GM21825 (cell line): ENCODE data around the gene NKD1.
"Not testable (repeated sequence)": the region's sequence is repeated elsewhere in the genome, so short reads cannot be mapped to it uniquely, and the experiment has no call there.

Source experiments
- ATAC-seq: cut with Tn5 transposase; IDR thresholded peaks from one replicate; pipeline ENCODE4 v1.9.1; 2021; ENCODE audit warnings: mild to moderate bottlenecking, moderate library complexity; ENCODE audit not compliant: unreplicated experiment

The NKD1 gene

DNA sequence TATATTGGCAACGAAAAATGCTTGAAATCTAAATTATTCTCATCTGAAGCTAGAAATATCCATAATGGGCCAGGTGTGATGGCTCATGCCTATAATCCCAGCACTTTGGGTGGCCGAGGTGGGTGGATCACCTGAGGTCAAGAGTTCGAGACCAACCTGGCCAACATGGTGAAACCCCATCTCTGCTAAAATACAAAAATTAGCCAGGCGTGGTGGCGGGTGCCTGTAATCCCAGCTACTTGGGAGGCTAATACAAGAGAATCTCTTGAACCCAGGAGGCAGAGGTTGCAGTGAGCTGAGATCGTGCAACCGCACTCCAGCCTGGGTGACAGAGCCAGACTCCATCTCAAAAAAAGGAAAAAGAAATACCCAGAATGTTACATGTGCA is 11.9 kb upstream of the NKD1 start:
- not testable (repeated sequence) for ATAC-seq

DNA sequence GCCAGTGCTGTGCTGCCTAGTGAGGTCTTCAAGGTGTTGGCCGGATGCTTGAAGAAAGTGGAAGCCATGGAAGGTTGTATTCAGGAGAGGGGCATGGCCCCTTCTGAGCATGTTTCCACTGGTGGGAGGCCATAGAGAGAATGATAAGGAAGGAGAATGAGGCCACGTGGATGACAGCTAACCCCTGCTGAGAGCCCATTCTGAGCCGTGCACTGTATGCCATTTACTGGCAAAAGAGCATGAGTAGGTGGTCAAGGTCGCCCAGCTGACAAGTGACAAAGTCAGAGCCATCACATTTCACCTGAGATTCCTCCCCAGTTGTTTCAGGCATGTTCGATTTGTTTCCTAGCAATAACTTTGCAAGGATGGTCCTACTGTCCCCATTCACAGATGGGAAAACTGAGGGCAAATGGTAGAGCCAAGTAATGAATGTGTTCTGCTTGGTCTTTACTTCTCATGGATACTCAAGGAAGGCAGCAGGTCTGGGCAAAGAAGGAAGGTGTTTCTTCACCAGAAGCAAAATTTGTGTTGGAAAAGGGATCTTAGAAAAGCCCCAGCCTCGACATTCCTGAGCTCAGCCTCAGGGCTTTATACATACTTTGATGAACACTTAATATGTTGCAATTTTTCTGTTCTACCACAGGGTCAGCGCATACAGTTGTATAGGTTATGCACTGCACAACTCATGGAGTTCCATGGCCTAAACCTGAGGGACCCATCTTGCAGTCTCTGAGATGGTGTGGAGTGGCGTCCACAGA is 10.5 kb upstream of the NKD1 start:
- ATAC-seq, result no peak

DNA sequence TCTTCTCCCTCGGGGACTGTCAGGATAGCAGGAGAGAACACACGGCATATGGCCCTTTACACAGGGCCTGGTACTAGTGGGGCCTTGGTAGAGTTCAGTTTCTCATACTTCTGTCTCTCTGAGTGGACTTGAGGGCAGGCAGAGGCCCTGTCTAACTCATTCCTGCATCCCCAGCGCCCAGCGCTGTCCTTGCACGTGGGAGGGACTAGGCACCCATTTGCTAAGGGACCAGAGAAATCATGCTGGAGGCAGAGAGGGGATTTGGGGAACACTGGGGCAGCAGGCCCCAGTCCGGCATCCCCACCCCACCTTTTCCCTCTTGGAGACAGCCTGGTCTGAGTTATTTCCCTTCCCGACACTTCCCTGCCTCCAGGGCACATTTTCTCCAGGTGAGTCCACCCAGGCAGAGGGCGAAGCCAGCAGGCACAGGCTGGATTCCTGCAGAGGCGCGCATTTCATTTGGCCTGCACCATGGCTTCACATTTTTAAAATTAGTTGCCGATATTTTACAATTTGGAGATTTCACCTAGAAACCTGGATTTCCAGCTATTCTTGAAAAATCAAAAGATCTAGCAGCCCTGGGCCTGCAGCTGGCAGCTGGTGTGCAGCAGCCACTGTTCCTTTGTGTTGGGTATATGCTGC is 9.7 kb upstream of the NKD1 start:
- ATAC-seq, result no peak

DNA sequence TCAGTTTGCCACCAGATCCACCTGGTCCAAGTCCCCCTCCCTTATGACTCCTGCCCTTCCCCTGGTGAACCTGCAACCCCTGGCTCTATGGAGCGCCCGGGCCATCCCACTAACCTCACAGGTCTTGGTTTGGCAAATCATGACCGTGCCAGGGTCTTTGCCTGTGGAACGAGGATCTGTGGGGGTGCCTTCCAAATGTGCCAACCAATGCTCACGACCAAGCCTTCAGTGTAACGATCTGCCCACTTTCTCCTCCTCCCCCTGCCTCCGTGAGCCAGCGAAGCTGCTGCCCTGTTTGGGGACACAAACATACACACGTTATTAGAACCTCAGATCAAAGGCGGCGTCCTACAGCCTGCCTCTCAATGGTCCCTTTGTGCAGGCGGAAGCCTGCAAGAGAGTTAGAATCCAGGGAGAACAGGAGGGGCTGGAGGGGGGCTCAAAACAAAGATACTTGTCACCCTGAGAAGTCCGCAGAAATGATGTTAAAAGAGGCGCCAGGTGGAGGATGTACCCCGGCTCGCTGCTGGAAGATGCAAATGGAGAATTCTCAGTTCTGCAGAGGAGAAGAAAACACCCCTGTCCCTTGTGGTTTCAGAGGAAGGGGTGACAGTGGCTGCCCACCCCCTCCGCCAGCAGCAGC is 9.0 kb upstream of the NKD1 start:
- ATAC-seq, result no peak

DNA sequence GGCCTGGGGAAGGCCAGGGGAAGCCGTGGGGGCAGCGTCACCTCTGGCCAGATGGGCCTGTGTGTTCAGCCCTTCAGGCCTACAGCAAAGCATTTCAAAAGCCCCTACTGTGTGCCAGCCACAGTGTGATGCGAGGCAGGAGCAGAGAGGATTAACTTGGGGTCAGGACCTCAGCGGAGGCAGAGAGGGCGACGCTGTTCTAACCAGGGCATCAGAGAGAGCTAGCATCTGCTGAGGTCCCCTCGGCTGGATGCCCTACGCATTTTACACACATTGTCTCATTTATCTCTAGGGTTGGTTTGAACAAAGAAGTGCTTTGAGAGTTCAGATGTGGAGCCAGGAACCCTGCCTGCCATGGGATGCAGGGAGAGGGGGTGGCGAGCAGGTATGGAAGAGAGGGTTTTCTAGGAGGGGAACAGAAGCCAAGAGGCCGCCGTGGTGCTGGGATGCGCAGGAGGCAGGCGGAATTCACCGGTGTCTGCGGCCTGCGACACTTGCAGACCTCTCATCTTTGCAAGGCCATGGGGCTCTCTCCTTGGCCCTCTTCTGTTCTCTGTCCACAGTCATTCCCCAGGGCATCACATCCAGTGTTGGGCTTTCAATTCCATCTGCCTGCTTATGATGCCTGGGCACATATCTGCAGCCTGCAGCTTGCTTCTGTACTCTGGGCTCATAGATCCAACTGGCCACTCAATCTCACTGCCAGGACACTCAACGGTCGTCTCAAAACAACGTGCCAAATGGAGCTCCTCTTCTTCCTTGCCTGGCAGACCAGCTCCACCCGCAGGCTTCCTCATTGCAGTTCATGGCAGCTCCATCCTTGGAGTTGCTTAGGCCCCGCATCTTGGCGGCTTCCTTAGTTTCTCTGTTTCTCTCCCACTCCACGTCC is 8.1 kb upstream of the NKD1 start:
- ATAC-seq, result no peak

DNA sequence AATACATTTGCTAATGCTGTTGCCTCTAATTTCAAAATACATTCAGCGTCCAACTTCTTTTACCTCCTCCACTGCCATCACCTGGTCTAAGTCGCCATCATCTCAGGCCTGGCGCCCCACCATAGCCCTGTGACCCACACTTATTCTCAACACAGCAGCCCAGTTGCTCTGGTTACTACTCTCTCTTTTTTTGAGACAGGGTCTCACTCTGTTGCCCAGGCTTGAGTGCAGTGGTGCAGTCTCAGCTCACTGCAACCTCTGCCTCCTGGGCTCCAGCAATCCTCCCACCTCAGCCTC is 7.5 kb upstream of the NKD1 start:
- ATAC-seq, result no peak

DNA sequence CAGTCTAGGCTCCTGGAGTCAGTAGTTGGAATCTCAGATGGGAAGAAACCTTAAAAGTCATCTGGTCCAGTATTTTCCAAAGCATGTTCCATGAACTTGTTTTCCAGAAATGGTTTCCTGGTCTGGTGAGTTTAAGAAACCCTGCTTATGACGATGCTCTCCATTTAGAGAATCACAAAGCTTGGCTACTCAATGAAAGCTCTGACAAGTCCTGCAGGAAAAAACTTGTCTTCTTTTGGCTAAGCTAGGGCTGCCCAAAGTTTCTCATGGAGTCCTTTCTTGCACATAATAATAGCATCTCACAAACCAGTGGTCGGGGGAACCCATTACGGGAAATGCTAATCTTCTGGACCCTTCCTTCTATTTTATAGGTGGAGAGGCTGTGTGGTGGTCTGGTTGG is 5.5 kb upstream of the NKD1 start:
- ATAC-seq, result no peak

DNA sequence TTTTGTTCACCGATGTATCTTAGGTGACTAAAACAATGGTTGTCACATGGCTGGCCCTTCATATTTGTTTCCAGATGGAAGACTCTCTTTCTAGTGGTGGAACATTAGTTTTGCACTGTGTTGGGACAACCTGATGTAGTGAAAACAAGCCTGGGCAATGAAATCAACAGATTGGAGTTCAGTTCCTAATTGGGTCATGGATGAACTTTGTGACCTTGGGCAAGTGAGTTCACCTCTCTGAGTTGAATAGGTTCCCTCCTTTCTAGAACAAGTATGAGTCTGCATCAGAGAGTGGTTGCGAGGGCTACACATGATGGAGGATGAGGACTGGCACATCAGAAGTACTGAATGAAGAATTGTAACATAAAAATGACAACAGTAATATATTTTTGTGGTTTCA is 2.1 kb upstream of the NKD1 start:
- no peak for ATAC-seq

DNA sequence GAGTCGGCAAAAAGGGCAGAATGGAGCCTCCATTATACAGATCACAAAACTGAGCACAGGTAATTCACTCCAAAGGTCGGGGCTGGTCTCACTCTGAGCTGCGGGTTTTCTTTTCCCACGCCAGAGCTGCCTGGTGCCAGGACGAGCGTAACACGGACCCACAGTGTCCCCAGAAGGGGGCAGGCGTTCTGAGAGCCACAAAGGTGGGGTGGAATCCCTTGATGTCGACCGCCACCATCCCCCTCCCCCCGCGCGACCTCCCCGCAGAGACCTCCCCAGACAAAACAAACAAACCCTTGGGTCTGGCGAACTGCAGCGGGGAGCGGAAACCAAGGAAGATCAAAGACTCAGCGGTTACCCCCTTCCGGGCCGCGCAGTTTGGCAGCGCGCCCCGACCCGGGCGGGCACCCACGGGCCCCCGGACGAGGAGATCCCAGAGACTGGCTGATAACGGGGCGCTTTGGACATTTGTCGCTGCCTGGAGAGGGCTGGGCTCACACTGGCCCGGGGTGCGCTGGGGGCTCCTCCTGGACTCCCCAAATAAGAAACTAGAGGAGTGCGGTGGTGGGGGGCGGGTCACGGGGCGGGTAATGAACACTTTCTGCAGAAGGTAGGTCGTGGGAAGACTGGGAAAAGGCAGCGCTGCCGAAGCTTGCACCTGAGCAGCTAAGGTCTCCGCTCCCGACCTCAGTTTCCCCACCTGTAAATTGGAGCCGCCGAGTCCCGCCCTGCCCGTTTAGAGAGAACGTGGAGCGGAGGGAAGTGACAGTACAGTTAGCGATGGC is 664 bp upstream of the NKD1 start:
- ATAC-seq, result peak; percentile 41

DNA sequence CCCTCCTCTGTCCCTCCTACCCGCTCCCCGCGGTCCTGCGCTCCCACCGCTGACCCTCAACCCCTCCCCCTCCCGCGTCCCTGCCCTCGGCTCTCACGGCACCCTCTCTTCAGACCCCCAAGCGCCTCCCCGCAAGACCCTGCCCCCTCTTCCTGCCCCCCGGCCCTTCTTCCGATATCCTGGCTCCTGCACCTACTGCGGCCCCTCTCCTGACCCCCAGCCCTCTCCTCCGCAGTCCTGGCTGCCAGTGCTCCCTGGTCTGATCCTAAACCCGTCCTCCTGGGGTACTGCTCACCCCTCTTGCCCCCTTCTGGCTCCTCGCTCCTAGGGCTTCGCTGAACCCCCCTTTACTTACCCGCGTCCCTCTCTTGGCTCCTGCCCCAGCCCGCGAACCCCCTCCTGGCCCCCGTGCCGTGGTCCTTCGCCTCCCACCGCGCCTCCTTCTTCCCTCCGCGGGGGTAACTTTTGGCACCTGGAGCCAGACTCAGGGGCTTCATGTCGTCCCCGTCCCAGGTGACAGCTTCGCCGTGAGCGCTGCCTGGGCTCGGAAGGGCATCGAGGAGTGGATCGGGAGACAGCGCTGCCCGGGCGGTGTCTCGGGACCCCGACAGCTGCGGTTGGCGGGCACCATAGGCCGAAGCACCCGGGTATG is 839 bp downstream of the NKD1 start:
- ATAC-seq, result no peak

DNA sequence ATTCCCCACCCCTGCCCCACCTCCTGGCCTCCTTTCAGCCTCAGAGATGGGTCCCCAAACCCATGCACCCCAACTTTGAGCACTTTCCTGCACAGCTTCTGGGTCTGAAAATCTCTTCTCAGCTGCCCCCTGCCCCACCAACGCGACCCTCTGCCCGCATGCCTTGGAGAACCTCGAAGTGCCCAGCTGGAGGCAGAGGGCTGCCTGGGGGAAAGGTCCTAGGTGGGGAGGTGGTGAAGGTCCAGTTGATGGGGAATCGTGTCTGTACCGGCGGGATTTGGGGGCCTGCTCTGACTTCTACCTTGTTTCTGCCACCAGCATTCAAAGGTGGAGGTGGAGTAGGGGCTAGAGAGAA is 1.3 kb downstream of the NKD1 start:
- no peak for ATAC-seq

DNA sequence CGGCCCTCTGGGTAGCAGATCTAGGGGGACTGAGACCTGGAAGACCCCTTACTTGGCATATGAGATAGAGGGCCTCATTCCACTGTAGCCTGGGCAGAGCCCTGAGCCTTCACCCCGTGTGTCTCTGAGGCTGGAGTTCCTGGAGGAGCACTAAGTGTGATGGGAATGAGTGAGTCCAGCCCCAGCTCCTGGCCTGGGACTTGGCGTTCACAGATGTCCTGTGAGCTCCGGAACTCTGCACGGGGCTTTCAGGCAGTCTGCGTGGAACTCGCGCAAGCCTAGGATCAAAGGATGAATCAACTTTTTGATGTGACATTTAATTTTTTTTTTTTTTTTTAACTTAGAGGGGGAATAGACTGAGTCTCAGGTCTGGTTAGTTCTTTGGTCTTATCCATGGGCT is 1.8 kb downstream of the NKD1 start:
- no peak for ATAC-seq

DNA sequence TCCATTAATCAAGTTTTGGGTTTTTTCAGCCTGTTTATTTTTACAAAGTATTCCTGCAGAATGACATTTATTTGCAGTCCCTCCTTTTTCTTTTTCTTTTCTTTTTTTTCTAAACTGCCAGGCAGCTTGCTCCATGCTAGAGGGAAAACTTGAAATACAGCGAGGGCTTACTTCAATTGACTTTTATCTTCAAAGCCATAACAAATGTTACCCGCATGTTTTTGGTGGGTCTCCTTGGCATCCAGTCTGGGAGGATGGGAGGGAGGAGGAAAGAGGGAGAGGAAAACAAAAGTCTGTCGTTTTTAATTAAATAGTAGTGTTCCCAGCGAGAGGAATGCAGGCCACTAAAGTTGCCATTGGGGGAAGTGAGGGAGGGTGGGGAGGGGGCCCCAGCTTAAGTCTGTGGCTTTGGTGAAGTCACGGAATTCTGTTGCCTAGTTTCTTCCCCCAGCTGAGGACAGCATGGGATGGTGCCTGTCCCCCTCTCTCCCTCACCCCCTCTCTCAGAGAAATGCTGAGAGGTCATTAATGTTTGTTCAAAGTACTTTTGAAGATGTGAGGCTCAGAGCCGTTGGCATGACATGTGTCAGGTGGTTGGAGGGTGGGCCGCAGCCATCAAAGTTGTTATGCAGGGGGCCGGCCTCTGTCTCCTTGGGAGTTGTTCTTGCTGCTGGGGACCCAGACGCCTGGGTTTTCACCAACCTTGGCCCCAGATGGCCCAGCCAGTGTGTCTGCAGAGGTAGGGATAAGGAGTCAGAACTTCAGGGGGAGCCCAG is 2.9 kb downstream of the NKD1 start:
- ATAC-seq, result no peak

DNA sequence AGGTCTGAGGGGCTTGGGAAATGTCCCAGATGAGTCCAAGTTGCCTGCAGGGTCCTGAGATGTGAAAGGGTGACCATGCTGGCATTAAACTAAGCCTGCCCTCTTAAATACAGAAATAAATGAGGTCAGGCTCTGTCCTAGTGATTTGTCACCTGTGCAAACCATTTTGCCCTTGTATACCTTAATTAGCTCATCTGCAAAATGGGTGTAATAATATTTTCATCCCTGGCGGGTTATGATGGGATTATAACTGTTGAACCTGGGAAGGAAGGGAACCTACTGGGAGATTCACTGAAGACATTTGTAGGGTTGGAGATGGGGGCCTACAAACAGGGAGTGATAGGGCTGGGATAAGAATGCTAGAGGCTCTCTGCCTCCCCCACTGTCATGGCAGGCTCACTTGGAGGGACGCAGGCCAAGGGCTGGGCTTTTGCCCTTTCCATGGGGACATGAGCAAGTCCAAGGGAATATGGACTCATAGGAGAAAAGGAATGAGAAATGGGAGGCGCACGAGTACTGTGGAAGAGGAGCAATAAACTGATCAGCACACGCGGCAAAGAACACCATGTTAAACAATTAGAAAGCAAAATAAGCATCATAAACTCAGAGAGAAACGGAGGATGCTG is 4.4 kb downstream of the NKD1 start:
- ATAC-seq, result no peak

DNA sequence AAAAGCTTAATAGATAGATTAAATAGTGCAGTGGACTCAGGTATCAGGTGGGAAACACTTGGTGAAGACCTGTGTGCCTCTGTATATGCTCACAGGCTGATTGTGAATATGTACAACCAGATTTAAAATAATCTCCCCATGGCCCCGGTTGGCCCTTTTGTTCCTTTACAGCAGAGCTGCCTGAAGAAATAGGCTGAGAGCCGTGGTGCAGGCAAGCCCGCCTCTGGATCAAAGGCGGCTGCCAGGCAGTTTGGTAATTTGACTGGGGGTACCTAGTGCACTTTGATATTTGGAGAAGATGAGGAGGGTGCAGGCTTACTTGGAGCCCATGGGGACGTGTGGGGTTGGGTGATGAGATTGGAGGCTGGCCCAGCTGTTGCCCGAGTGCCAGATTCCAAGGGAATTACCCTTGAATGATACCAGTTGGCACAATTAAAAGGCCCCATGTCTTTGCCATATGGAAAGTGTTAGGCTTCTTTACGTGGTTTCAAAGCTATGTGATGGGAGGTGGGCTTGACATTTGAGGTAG is 5.0 kb downstream of the NKD1 start:
- no peak for ATAC-seq

DNA sequence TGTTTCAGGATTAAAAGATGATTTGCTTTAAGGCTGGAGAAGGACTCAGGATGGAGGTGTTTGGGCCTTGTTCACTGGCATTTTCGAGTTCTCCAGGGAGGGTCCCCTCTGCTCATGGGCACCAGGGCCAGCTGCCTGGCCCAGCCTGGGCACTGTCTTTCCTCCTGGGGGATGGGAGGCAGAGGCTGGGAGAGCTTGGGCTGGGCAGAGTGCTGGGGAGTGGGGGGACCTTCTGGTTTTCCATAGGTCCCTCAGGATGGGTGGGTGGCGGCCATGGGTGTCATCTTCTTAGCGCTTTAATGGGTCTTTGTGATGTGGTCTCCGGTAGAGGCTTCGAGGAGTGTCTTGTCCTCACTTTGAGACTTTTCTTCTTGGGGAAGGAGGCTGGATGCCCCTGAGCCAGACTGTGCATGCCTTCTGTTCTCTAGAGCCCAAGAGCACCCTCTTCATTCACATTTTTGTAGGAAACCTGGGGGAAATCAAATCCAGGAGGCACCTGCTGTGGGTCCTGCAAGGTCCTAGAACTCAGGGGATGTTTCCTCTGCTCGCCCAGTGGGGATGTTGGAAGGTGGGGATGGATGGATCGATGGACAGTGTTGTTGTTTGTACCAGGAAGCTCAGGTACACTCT is 5.7 kb downstream of the NKD1 start:
- no peak for ATAC-seq

DNA sequence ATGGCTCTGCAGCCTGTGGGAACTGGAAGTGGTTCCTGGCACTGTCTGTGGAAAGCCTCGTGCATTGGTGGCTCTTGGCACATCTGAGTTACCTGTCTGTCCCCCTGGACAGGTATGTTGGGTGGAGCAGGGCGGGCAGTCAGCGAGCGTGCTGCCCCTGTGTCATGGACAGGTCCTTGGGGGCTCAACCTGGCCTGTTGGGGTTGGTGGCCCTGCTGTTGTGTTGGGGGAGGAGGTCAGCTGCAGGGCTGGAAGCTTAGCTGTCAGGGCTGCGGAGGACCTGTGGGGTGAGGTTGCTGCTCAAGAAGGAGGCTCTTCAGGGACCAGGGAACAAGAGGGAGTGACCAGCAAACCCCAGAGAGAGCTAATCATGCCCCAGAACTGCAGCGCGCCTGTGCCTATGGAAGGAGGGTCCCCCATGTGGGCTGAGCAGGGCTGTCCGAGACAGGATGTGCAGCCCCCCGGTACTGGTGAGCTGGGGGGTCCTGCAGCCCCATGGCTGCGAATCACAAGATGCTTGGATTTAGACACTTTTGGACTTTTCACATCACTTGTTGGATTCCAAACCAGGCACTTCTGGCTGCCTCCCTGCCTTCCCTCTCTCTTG is 7.2 kb downstream of the NKD1 start:
- ATAC-seq, result no peak
